ENCODE results near the gene MAML3. TPM values are rescaled to one million over a fixed set of nuclear protein-coding genes. Genes with fewer than 3 reads are reported as not detected.
A peak's percentile ranks its signal among the peaks of the same experiment; 100 is the strongest.

MAML3 gene
- total and polyA plus RNA-seq, 2 of the 13 experiments (the other 11 are each of a cell fraction or from before 2014, with no cell fraction given): 0.05 to 0.13 TPM

GRCh38 chr4:139675651-139676050, 478.3 kb downstream of the MAML3 start (continued):
- TF ChIP-seq, protein P1, sequence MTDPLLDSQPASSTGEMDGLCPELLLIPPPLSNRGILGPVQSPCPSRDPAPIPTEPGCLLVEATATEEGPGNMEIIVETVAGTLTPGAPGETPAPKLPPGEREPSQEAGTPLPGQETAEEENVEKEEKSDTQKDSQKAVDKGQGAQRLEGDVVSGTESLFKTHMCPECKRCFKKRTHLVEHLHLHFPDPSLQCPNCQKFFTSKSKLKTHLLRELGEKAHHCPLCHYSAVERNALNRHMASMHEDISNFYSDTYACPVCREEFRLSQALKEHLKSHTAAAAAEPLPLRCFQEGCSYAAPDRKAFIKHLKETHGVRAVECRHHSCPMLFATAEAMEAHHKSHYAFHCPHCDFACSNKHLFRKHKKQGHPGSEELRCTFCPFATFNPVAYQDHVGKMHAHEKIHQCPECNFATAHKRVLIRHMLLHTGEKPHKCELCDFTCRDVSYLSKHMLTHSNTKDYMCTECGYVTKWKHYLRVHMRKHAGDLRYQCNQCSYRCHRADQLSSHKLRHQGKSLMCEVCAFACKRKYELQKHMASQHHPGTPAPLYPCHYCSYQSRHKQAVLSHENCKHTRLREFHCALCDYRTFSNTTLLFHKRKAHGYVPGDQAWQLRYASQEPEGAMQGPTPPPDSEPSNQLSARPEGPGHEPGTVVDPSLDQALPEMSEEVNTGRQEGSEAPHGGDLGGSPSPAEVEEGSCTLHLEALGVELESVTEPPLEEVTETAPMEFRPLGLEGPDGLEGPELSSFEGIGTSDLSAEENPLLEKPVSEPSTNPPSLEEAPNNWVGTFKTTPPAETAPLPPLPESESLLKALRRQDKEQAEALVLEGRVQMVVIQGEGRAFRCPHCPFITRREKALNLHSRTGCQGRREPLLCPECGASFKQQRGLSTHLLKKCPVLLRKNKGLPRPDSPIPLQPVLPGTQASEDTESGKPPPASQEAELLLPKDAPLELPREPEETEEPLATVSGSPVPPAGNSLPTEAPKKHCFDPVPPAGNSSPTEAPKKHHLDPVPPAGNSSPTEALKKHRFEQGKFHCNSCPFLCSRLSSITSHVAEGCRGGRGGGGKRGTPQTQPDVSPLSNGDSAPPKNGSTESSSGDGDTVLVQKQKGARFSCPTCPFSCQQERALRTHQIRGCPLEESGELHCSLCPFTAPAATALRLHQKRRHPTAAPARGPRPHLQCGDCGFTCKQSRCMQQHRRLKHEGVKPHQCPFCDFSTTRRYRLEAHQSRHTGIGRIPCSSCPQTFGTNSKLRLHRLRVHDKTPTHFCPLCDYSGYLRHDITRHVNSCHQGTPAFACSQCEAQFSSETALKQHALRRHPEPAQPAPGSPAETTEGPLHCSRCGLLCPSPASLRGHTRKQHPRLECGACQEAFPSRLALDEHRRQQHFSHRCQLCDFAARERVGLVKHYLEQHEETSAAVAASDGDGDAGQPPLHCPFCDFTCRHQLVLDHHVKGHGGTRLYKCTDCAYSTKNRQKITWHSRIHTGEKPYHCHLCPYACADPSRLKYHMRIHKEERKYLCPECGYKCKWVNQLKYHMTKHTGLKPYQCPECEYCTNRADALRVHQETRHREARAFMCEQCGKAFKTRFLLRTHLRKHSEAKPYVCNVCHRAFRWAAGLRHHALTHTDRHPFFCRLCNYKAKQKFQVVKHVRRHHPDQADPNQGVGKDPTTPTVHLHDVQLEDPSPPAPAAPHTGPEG (CRISPR knock-in tag; IDR thresholded peaks at IDR 0.05): no peak
- TF ChIP-seq, protein P2, sequence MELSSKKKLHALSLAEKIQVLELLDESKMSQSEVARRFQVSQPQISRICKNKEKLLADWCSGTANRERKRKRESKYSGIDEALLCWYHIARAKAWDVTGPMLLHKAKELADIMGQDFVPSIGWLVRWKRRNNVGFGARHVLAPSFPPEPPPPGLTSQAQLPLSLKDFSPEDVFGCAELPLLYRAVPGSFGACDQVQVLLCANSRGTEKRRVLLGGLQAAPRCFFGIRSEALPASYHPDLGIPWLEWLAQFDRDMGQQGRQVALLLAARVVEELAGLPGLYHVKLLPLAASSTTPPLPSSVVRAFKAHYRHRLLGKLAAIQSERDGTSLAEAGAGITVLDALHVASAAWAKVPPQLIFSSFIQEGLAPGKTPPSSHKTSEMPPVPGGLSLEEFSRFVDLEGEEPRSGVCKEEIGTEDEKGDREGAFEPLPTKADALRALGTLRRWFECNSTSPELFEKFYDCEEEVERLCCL (CRISPR knock-in tag; IDR thresholded peaks at IDR 0.05; ENCODE audit: borderline replicate concordance): no peak
- TF ChIP-seq CEBPG (CRISPR knock-in tag; IDR thresholded peaks at IDR 0.05) (peak; percentile 85), SP4 (CRISPR knock-in tag; IDR thresholded peaks at IDR 0.05) (no peak), RBFOX2 (IDR thresholded peaks at IDR 0.05; ENCODE audit: low read depth, low read length) (peak; percentile 53; the same call in 1 of the 2 replicates), FOXM1 (CRISPR knock-in tag; IDR thresholded peaks at IDR 0.05) (no peak), GATAD2A (CRISPR knock-in tag; IDR thresholded peaks at IDR 0.05) (peak; percentile 31; the same call in 1 of the 2 replicates), MYNN (CRISPR knock-in tag; IDR thresholded peaks at IDR 0.05; ENCODE audit: low read depth) (no peak), ARID5B (CRISPR knock-in tag; IDR thresholded peaks at IDR 0.05) (0 out of 2 replicates have a peak, but pooled peaks have one; percentile 12), ZNF232 (CRISPR knock-in tag; IDR thresholded peaks at IDR 0.05; ENCODE audit: borderline replicate concordance) (no peak), MBNL3 (CRISPR knock-in tag; conservative IDR thresholded peaks at IDR 0.05) (no peak), IKZF1 (IDR thresholded peaks at IDR 0.05) (no peak)
- TF ChIP-seq, protein P3, sequence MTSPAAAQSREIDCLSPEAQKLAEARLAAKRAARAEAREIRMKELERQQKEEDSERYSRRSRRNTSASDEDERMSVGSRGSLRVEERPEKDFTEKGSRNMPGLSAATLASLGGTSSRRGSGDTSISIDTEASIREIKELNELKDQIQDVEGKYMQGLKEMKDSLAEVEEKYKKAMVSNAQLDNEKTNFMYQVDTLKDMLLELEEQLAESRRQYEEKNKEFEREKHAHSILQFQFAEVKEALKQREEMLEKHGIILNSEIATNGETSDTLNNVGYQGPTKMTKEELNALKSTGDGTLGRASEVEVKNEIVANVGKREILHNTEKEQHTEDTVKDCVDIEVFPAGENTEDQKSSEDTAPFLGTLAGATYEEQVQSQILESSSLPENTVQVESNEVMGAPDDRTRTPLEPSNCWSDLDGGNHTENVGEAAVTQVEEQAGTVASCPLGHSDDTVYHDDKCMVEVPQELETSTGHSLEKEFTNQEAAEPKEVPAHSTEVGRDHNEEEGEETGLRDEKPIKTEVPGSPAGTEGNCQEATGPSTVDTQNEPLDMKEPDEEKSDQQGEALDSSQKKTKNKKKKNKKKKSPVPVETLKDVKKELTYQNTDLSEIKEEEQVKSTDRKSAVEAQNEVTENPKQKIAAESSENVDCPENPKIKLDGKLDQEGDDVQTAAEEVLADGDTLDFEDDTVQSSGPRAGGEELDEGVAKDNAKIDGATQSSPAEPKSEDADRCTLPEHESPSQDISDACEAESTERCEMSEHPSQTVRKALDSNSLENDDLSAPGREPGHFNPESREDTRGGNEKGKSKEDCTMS (CRISPR knock-in tag; conservative IDR thresholded peaks at IDR 0.05): no peak
- TF ChIP-seq, protein P4, sequence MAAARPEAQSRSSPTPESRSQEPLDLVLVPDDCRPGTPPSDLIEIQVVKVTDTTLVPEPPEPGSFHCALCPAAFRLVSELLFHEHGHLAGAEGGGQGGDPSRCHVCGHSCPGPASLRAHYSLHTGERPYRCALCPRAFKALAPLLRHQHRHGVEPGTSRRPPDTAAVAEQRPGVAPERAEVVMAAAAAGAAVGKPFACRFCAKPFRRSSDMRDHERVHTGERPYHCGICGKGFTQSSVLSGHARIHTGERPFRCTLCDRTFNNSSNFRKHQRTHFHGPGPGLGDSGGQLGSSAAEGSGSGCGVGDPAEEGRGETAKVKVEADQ (CRISPR knock-in tag; IDR thresholded peaks at IDR 0.05; ENCODE audit: borderline replicate concordance): no peak

Data from HepG2 (cell line).